GM19351 (cell line): ENCODE measurements around the gene ESYT1.

Source experiments
- ATAC-seq: cut with Tn5 transposase; IDR thresholded peaks from one replicate; pipeline ENCODE4 v1.9.1; 2021; ENCODE audit warnings: mild to moderate bottlenecking, moderate library complexity; ENCODE audit not compliant: unreplicated experiment

Gene ESYT1

DNA sequence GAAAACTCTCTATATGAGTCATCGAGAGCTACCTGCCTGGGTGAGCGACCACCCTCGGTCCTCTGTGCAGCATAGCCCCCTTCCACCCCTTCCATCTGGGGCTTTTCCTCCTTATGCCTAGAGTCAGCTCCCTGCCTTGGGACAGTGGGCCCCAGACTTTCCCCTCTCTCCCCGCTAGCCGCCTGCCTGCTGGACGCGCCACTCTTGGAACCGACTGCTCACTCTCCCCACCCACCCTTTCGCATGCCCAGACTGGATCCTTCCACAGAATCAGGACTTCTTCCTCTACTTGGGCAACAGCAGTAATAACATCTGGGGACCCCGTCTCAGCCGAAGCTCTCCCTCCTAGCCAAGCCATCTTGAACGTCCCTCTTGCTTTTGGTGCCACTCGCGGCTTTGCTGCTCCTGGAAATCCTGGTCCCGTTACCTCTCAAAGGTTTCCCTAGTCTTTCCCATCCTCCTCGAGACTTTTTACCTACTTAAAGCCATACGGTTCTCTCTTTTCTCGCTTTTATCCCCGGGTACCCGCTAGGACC lies 671 bp downstream of the ESYT1 start:
- ATAC-seq: no peak

DNA sequence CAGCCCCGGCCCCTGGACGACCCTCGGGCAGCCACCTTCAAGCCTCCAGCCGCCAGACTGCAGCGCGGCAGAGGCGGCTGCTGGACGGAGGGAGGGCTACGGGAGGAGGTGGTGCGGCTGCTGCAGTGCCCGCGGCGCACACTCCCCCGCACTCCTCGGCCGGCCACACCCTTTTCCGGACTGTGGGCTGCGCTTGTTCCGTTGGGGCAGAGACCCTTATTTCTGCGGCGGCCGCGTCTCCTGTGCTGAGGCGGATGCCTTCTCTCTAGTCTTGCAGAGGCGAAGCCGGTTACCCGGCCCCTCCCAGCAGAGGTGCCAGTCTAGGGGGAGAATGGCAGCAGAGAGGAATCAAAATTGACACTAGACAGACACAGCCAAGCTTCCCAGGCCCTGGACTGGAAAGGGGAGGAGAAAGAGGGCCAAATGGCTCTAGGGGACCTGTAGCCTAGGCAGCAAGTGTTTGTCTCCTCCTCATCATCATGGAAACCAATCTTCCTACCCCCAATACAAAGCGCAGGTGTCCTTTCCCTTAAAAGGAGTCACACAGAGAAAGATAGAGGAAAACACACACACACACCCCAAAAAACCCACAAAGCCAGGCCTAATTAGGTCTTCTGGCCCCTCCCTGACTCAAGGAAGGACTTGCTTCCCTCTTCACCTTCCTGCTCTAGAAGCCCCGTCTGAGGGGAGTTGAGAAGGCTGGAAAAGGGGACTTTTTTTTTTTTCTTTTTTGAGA lies 1.3 kb downstream of the ESYT1 start:
- ATAC-seq: peak; percentile 28

DNA sequence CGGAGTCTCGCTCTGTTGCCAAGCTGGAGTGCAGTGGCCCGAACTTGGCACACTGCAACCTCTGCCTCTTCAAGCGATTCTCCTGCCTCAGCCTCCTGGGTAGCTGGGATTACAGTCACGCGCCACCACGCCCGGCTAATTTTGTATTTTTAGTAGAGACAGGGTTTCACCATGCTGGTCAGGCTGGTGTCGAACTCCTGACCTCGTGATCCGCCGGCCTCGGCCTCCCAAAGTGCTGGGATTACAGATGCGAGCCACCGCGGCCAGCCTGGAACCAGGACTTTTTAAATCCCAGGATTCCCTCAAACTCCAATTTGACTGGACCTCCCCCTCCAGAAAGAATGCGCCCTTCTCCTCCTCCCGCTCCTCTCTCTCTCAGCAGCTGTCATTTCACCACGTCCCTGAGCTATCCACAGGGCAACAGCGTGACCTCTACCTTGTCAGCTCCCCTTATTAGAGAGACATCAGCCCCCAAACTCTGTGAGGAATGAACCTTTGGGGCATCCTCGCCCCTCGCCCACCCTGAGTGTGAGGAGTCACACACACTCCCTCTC lies 2.0 kb downstream of the ESYT1 start:
- ATAC-seq: no peak

DNA sequence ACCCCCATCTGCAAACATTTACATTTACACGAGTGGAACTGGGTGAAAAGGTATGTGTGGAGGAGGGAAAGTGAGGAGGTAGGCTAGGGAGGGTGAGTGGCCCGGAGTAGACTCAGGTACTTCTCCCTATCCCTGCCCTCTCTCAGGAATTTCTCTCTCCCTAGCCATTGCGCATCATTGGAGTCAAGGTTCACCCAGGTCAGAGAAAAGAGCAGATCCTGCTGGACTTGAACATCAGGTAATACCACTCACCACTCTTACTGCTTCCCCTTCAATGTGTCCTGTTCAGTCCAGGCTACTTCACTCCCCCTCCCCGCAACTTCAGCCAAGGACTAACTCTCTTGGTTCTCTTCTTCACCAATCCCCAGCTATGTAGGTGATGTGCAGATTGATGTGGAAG lies 2.8 kb downstream of the ESYT1 start:
- ATAC-seq: no peak

DNA sequence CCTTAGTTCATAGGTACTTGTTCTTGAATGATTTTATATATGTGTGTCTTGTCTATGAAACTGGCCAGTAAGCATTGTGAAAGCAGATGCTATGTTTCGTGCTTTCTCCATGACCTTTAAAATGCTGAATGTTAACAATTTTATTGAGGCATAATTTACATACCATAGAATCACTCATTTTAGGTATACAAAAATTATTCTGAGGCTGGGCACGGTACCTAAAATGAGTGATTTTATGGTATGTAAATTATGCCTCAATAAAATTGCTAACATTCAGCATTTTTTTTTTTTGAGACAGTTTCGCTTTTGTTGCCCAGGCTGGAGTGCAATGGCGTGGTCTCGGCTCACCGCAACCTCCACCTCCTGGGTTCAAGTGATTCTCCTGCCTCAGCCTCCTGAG lies 6.8 kb downstream of the ESYT1 start:
- no peak for ATAC-seq

DNA sequence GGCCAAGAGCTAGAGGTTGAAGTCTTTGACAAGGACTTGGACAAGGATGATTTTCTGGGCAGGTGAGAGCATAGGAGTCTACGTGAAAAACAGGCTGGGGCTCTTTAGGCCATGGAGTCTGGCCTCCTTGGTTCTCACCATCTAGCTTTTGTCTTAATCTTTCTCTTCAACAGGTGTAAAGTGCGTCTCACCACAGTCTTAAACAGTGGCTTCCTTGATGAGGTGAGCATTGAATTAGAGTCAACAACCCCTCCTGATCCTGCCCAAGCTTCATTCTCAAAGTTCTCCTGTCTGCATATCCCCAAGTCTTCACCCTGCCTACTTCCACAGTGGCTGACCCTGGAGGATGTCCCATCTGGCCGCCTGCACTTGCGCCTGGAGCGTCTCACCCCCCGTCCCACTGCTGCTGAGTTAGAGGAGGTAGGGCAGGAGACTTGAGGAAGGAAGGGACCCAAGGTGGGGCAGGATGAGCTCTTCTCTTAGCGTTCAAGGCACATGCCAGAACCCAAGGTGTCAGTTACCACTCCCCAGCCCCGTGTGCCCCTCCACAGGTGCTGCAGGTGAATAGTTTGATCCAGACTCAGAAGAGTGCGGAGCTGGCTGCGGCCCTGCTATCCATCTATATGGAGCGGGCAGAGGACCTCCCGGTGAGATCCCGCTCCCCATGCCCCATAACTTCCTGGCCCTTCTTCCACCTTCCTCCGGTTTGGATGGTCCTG lies 9.9 kb downstream of the ESYT1 start:
- ATAC-seq: no peak

DNA sequence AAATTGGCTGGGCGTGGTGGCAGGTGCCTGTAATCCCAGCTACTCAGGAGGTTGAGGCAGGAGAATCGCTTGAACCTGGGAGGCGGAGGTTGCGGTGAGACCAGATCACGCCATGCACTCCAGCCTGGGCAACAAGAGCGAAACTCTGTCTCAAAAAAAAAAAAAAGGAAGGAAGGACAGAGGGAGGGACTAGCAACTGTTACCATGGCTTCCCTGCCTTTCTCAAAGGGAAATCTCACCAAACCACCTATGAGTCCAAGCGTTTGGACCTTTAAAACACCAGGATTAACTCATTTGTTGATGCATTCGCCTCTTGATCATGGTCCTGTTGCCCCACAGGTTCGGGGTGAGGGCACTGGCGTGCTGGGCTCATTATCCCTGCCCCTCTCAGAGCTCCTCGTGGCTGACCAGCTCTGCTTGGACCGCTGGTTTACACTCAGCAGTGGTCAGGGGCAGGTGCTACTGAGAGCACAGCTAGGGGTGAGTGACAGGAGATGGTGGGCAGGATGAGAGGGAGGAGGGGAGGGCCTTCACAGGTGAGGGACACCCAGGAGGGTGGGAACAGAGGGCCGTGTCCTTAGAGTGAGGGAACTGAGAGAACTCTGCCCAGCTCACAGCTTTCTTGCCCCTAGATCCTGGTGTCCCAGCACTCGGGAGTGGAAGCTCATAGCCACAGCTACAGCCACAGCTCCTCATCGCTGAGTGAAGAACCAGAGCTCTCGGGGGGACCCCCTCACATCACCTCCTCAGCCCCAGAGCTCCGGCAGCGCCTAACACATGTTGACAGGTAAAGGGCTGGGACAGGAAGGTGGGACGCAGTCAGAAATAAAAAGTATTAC lies 14.1 kb downstream of the ESYT1 start:
- no peak for ATAC-seq

DNA sequence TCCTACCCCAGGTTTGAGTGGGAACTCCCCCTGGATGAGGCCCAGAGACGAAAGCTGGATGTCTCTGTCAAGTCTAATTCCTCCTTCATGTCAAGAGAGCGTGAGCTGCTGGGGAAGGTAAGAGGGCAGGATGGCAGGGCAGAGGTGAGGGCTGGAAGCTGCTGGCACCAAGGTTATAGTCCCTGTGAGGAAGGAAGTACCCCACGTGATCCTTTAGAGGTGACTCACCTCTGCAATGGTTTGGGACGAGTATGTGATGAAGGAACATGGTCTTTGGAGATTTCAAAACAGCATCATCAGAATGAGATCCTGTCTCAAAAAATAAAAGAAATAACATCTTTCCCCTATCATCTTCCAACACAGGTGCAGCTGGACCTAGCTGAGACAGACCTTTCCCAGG lies 15.2 kb downstream of the ESYT1 start:
- ATAC-seq: no peak

DNA sequence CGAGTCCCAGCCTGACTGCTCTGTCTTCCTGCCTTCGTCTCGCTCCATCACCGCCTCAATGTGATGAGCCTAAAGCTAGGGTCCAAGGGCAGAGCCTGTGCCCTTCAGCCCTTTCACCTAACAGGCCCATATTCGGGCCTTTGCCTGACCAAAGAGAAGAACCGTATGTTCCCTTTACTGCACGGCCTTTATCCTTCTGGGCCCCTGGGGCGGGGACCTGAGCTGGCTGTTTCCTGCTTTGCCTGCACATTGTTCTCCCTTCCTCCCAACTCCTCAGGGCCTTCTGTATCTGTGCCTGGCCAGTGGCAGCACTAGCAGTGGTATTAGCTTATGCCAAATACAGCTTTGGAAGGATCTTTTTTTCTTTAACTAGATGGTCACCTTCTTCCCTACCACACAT lies 15.8 kb downstream of the ESYT1 start:
- no peak for ATAC-seq

DNA sequence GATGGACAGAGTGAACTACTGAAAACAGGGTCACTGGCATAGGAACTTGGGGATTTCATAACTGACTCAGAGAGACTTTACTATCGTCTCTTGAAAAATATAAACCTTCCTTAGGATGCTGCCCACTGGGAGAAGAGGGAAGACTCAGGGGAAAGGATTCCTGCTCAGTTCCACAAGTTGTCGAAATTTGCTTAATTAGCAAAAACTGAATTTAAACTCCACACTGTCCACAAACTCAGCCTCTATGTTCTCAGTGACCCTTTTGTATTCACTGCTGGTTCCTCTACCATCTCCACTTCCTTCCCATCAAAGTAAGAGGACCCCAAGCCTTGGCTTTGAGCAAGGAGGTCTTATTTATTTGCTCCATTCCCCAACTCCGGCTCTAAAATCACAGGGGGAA lies 17.1 kb downstream of the ESYT1 start:
- ATAC-seq: no peak

DNA sequence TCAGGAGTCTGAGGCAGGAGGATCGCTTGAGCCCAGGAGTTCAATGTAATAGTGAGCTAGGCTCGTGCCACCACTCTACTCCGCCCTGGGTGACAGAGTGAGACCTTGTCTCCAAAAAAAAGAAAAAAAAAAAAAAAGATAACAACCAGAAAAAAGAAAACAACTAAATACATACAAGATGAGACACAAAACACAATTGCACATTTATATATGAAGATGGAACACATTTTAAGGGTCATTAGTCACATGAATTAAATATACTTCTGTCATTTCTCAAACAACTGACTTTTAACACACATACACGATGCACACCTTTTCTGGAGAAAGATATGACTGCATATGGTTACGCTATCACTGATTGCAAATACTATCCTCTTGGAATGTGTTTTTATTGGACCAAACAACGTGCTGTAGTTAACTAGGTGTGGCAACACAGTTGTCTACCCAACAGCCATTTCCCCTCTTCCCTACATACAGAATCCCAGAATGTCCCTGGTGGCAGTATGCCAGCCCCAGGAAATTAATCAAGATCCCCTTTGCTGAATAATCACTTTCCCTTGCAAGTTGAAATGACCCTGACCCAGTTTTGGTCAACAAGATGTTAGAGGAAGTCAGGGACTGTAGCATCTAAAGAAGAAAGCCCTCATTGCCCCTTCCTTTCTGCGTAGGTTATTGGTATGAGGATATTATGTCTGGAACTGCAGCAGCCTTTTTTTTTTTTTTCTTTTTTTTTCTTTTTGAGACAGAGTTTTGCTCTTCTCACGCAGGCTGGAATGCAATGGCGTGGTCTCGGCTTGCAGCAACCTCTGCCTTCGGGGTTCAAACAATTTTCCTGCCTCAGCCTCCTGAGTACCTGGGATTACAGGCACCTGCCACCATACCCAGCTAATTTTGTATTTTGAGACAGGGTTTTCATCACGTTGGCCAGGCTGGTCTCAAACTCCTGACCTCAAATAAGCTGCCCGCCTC lies 18.7 kb downstream of the ESYT1 start:
- ATAC-seq: no peak

DNA sequence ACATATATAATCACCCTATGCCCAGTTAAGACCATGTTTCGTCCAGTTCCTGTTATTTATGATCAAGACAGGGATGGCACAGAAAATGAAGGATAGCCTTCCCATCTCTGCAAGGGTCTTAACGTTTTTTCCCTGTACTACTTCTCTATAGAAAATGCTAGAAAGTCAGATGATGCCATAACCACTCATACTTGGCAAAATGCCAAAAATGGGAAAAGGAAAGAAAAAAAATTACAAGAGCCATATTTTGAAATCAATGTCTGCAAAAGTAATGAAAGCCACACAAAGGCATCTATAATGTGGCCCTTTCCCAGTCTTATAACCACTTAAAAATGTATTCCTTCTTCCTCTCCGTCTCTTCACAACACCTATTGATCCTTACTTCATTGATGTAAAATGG lies 22.5 kb downstream of the ESYT1 start:
- no peak for ATAC-seq

DNA sequence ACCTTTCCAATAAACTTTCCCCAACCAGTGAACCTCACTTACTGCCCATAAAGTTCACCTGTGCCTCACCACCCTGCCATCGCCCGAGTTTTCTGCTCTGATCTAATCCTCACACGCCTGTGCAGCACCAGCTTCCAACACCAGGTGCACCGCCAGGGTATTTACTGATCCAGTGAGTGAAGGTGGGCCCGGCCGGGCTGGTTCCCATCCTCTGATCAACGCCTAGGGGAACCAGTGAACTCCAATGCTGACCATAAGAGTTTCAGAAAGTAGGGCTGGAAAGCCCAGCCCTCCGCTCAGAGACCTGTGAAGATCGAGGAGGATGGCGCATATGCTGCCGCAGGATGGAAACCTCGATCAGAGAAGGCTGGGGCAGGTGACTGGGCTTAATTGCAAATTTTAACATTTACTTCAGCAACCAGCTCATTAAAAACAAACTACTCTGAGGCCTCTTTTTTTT lies 23.6 kb downstream of the ESYT1 start:
- ATAC-seq: peak; percentile 60

GRCh38 chr12:56152132-56152755 lies 24.2 kb downstream of the ESYT1 start, which contains the start of gene MYL6B:
MYL6B (plus strand) TSS chr12:56152587; CDS start chr12:56153919, 1,332 bp downstream.
- peak; percentile 87 for ATAC-seq

DNA sequence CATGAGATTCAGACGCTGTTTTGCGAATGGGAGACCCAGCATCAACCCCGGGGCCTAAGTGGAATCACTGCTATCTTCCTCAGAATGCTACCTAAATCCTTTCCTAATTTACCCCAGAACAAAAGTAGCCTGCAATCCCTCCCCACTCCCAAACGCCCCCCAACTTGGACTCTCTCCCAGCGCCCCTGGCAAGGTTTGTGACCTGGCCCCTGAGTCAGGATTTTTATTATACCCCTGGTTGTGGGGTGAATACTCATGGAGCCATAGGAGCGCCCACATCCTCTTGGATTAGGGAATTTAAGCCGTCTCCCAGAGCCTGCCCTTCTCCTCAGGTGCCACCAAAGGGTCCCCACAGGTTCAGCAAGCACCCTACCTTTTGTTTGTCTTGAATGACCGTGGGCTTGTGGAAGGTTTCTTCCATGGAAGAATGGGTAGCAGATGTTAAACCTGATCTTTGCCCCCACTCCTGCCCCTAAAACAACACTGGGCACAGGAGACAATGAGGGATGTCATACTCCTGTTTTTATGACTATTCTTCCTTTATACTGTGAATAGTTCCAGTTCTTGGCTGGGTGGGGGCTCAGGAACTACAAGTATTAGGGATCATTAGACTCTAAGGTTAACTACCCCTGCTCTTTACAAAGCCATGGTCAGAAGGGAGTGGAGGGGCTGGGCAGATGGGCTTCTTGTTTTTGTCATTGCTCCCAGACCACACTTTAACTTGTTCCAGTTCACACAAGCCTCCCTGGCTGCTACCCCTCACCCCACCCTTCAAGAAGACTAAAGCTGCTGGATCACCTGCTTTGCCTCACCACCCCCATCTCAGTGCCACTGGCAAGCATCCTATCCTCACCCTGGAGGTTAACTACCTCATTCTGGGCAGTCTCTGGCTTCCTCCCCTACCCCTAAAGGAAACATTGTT lies 24.9 kb downstream of the ESYT1 start:
- ATAC-seq: no peak

DNA sequence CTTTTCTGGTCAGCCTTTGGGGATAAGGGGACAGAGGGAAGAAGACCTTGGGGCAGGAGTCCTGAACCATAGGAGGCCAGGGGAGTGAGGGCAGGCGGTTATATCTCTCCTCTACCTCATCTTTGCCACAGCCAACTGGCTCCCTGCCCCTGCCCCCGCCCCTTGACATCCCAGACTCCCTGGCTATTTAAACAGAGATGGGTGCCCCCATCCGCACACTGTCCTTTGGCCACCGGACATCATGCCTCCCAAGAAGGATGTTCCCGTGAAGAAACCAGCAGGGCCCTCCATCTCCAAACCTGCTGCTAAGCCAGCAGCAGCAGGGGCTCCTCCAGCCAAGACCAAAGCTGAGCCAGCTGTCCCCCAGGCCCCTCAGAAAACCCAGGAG lies 25.6 kb downstream of the ESYT1 start:
- ATAC-seq: no peak

DNA sequence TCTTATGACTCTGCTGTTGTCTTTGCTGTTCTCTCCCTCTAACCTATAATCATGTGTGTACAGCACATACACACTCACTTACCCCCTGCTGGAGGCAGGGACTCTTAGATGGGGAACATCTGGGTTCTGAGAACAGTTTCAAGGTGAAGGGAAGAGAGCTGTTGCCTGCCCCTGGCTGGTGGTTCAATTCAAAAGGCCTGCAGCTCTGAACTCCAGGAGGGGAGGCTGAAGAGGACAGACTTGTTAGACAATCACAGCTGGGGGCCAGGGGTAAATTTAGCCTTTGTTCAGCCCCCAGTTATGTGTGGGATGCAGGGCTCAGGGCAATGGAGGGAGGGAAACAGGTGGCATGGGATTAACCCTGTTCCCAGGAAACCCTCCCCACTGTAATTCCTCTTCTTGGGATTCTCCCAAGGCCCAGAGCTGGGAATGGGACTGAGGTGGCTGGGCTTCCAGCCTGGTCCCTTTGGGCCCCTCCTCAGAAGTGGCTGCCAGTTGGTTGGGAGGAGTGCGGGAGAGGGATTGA lies 26.2 kb downstream of the ESYT1 start:
- ATAC-seq: no peak

DNA sequence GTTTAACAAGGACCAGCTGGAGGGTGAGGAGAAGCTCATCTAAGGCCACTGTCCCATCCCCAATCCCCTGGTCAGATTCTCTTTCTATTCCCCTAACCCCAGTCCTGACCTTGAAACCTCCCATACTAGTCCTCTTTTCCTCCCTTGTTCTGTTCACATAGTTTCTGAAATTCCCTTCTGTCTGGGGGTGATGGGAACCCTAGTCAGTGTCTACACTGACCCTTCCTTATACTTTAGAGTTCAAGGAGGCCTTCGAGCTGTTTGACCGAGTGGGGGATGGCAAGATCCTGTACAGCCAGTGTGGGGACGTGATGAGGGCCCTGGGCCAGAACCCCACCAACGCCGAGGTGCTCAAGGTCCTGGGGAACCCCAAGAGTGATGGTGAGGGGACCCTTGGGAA lies 26.8 kb downstream of the ESYT1 start:
- ATAC-seq: no peak
